ENCODE results near the gene AK6. TPM values are rescaled to one million over a fixed set of nuclear protein-coding genes. Genes with fewer than 3 reads are reported as not detected.

The AK6 gene
- total RNA-seq, 2 experiments from 2014 or later: 54.9 to 85.7 TPM

GRCh38 chr5:69326365-69326764 lies 43.0 kb downstream of the AK6 start:
- Histone ChIP-seq H3K4me2 (ENCODE audit: low read length) (no peak overlapping the region), H3K9me2 (ENCODE audit: insufficient read depth, low read length) (no peaks in the 10 kb centered on the region), H3K9me3 (ENCODE audit: low read length) (no peaks in the 10 kb centered on the region), H3K36me3 (ENCODE audit: insufficient read depth, low read length) (no peaks in the 10 kb centered on the region), H3K27ac (ENCODE audit: low read depth, low read length, poor library complexity, severe bottlenecking) (no peak overlapping the region), H3K4me1 (ENCODE audit: insufficient read depth, low read length, poor library complexity, severe bottlenecking) (no peaks in the 10 kb centered on the region), H3K79me2 (ENCODE audit: insufficient read depth, low read depth, low read length) (no peaks in the 10 kb centered on the region), H4K20me1 (ENCODE audit: insufficient read depth, low read length) (no peaks in the 10 kb centered on the region), H2AFZ (ENCODE audit: low read length) (no peak overlapping the region), H3K4me3 (ENCODE audit: low read depth, low read length, poor library complexity, severe bottlenecking) (no peak overlapping the region)
- ChIA-PET POLR2A (interaction anchor here (1.4 kb wide), 1 partner anchor 9 kb away, joined by 3 read pairs; no protein-coding TSS in a partner anchor), CTCF (ENCODE audit: unreplicated experiment) (no interaction called here)
- intact Hi-C loops (cut with micrococcal nuclease; ENCODE audit: unreplicated experiment): no loop called here
- no peak for DNase-seq (ENCODE audit: low spot score)
- no TSS peak for BruUV-seq (replicated peaks)
- TF ChIP-seq CTCF (conservative IDR thresholded peaks at IDR 0.05; ENCODE audit: low read length): no peak
- no peak for TF ChIP-seq EZH2phosphoT487 (IDR thresholded peaks at IDR 0.05; ENCODE audit: borderline replicate concordance, low read depth, low read length)

GRCh38 chr5:69317391-69317790 lies 51.9 kb downstream of the AK6 start:
- no peaks in the 10 kb centered on the region for H3K79me2 ChIP-seq (ENCODE audit: insufficient read depth, low read depth, low read length)
- no TSS peak for BruUV-seq (replicated peaks)
- POLR2A ChIA-PET: interaction anchor here (0.6 to 1.3 kb wide), 3 partner anchors 9 to 65 kb away, joined by 3 to 6 read pairs (median 3); no protein-coding TSS in a partner anchor
- DNase-seq (ENCODE audit: low spot score): no peak
- no peaks in the 10 kb centered on the region for H4K20me1 ChIP-seq (ENCODE audit: insufficient read depth, low read length)
- no peaks in the 10 kb centered on the region for H3K36me3 ChIP-seq (ENCODE audit: insufficient read depth, low read length)
- CTCF ChIA-PET (ENCODE audit: unreplicated experiment): no interaction called here
- no peaks in the 10 kb centered on the region for H3K9me3 ChIP-seq (ENCODE audit: low read length)
- no peak overlapping the region for H3K27ac ChIP-seq (ENCODE audit: low read depth, low read length, poor library complexity, severe bottlenecking)
- no peak overlapping the region for H3K4me3 ChIP-seq (ENCODE audit: low read depth, low read length, poor library complexity, severe bottlenecking)
- no peaks in the 10 kb centered on the region for H3K4me1 ChIP-seq (ENCODE audit: insufficient read depth, low read length, poor library complexity, severe bottlenecking)
- H3K9me2 ChIP-seq (ENCODE audit: insufficient read depth, low read length): no peaks in the 10 kb centered on the region
- no peak overlapping the region for H2AFZ ChIP-seq (ENCODE audit: low read length)
- intact Hi-C loops (cut with micrococcal nuclease; ENCODE audit: unreplicated experiment): no loop called here
- no peak for TF ChIP-seq CTCF (conservative IDR thresholded peaks at IDR 0.05; ENCODE audit: low read length)
- no peak for TF ChIP-seq EZH2phosphoT487 (IDR thresholded peaks at IDR 0.05; ENCODE audit: borderline replicate concordance, low read depth, low read length)
- no peak overlapping the region for H3K4me2 ChIP-seq (ENCODE audit: low read length)

- TF ChIP-seq CTCF (conservative IDR thresholded peaks at IDR 0.05; ENCODE audit: low read length): no peak
- TF ChIP-seq EZH2phosphoT487 (IDR thresholded peaks at IDR 0.05; ENCODE audit: borderline replicate concordance, low read depth, low read length): no peak
- H3K4me2 ChIP-seq (ENCODE audit: low read length): no peak overlapping the region
- H4K20me1 ChIP-seq (ENCODE audit: insufficient read depth, low read length): no peaks in the 10 kb centered on the region
- ChIA-PET POLR2A (interaction anchor here (0.7 kb wide), 1 partner anchor 11 kb away, joined by 5 read pairs; no protein-coding TSS in a partner anchor), CTCF (ENCODE audit: unreplicated experiment) (no interaction called here)
- H2AFZ ChIP-seq (ENCODE audit: low read length): no peak overlapping the region
- no TSS peak for BruUV-seq (replicated peaks)
- H3K4me1 ChIP-seq (ENCODE audit: insufficient read depth, low read length, poor library complexity, severe bottlenecking): no peaks in the 10 kb centered on the region
- no peaks in the 10 kb centered on the region for H3K36me3 ChIP-seq (ENCODE audit: insufficient read depth, low read length)
- no peak overlapping the region for H3K27ac ChIP-seq (ENCODE audit: low read depth, low read length, poor library complexity, severe bottlenecking)
- intact Hi-C loops (cut with micrococcal nuclease; ENCODE audit: unreplicated experiment): no loop called here
- no peaks in the 10 kb centered on the region for H3K79me2 ChIP-seq (ENCODE audit: insufficient read depth, low read depth, low read length)
- H3K9me3 ChIP-seq (ENCODE audit: low read length): no peaks in the 10 kb centered on the region
- no peak for DNase-seq (ENCODE audit: low spot score)
- no peak overlapping the region for H3K4me3 ChIP-seq (ENCODE audit: low read depth, low read length, poor library complexity, severe bottlenecking)
- no peaks in the 10 kb centered on the region for H3K9me2 ChIP-seq (ENCODE audit: insufficient read depth, low read length)
These were observed 53.3 kb downstream of the AK6 start for GRCh38 chr5:69315972-69316371.
